SK-N-SH (cell line): ENCODE measurements around the gene HTT. TPM values are rescaled to one million over a fixed set of nuclear protein-coding genes. Genes with fewer than 3 reads are reported as not detected.

Experiments used
- CTCF ChIA-PET: fragments of 300-600, 350-600 bp; formaldehyde crosslinking; extraction: SDS; loops from one replicate; lab custom pipeline; 2021; lab: Yijun Ruan, JAX
- POLR2A ChIA-PET: fragments of 350-600 bp; sonication (Branson Sonifier 250); formaldehyde crosslinking; extraction: SDS; loops from one replicate; lab custom pipeline; 2020; ENCODE audit warnings: antibody characterized with exemption, inconsistent platforms; lab: Yijun Ruan, JAX
- DNase-seq: peaks from one replicate; pipeline ENCODE4 v3.0.0; 2012
- H2AFZ ChIP-seq: fragments of 200-600 bp; sonication (generic); 2 replicates; pipeline ENCODE4 v1.8.1; 2016; ENCODE audit warnings: antibody characterized with exemption, mild to moderate bottlenecking, low read depth
- H3F3A ChIP-seq: fragments of 200-600 bp; sonication (generic); replicated peaks from 2 replicates; pipeline ENCODE3; 2016; ENCODE audit warnings: antibody characterized with exemption, mild to moderate bottlenecking; ENCODE audit not compliant: insufficient read depth
- H3K27ac ChIP-seq, 2 experiments: fragments of 200-500 bp in 1 of 2; fragments of 200-600 bp in 1 of 2; sonication (Bioruptor generic) in 1 of 2; sonication (generic), shearing (Covaris generic) in 1 of 2; 2 replicates each; pipeline versions ENCODE4 v1.5.1 to v1.6.1; 2014 to 2016; ENCODE audit warnings: low read depth in 2 of 2, inconsistent platforms in 1 of 2, low read length in 1 of 2, mild to moderate bottlenecking in 1 of 2, mixed read lengths in 1 of 2
- H3K27me3 ChIP-seq: fragments of 200-600 bp; sonication (generic), shearing (Covaris generic); 2 replicates; pipeline ENCODE4 v1.6.1; 2016; ENCODE audit warnings: mixed run types; ENCODE audit not compliant: insufficient read depth
- H3K36me3 ChIP-seq, 2 experiments: fragments of 200-500 bp in 1 of 2; fragments of 200-600 bp in 1 of 2; sonication (Bioruptor generic) in 1 of 2; sonication (generic) in 1 of 2; replicated peaks in 1 of 2; 2 replicates each; pipeline versions ENCODE3 to v1.5.1; 2014 to 2016; ENCODE audit warnings: low read length in 1 of 2, mild to moderate bottlenecking in 1 of 2; ENCODE audit not compliant: insufficient read depth in 2 of 2, control insufficient read depth in 1 of 2
- H3K4me1 ChIP-seq, 2 experiments: fragments of 200-500 bp in 1 of 2; fragments of 200-600 bp in 1 of 2; sonication (Bioruptor generic) in 1 of 2; sonication (generic), shearing (Covaris generic) in 1 of 2; 2 replicates each; pipeline versions ENCODE4 v1.5.1 to v1.6.1; 2014 to 2016; ENCODE audit warnings: low read depth in 1 of 2, low read length in 1 of 2, mixed run types in 1 of 2; ENCODE audit not compliant: insufficient read depth in 2 of 2, control insufficient read depth in 1 of 2
- H3K4me2 ChIP-seq: fragments of 200-600 bp; sonication (generic), shearing (Covaris generic); 2 replicates; pipeline ENCODE4 v1.6.1; 2017; ENCODE audit warnings: mixed run types
- H3K4me3 ChIP-seq, 2 experiments: fragments of 200-500 bp in 1 of 2; fragments of 200-600 bp in 1 of 2; sonication (Bioruptor generic) in 1 of 2; sonication (generic), shearing (Covaris generic) in 1 of 2; 2 replicates each; pipeline versions ENCODE4 v1.5.1 to v1.8.1; 2014 to 2016; ENCODE audit warnings: low read depth in 2 of 2, inconsistent platforms in 1 of 2, low read length in 1 of 2, mild to moderate bottlenecking in 1 of 2, mixed read lengths in 1 of 2, moderate library complexity in 1 of 2
- H3K79me2 ChIP-seq: fragments of 200-600 bp; sonication (generic); 2 replicates; pipeline ENCODE4 v1.8.1; 2017; ENCODE audit warnings: mild to moderate bottlenecking; ENCODE audit not compliant: insufficient read depth
- H3K9ac ChIP-seq: fragments of 200-600 bp; sonication (generic); 2 replicates; pipeline ENCODE4 v1.6.1; 2017; ENCODE audit warnings: mixed run types
- H3K9me2 ChIP-seq: fragments of 200-600 bp; sonication (generic); 2 replicates; pipeline ENCODE4 v1.6.1; 2017; ENCODE audit warnings: mixed run types
- H3K9me3 ChIP-seq: fragments of 200-600 bp; sonication (generic); 2 replicates; pipeline ENCODE4 v1.6.1; 2017; ENCODE audit warnings: mixed run types, mild to moderate bottlenecking, moderate library complexity
- H4K20me1 ChIP-seq: fragments of 200-600 bp; sonication (generic); 2 replicates; pipeline ENCODE4 v1.6.1; 2017; ENCODE audit warnings: mild to moderate bottlenecking, mixed run types; ENCODE audit not compliant: insufficient read depth
- CHD2 ChIP-seq: fragments of 150-350 bp; IDR thresholded peaks from 2 replicates; pipeline ENCODE4 v1.6.1; 2018; ENCODE audit warnings: low read length; ENCODE audit not compliant: partially characterized antibody
- EZH2phosphoT487 ChIP-seq: fragments of 200-600 bp; sonication (generic); IDR thresholded peaks from 2 replicates; pipeline ENCODE4 v1.6.1; 2017; ENCODE audit warnings: low read depth, mixed run types, mild to moderate bottlenecking, antibody characterized with exemption, moderate library complexity, borderline replicate concordance
- FOXM1 ChIP-seq: IDR thresholded peaks from 2 replicates; pipeline ENCODE4 v1.4.0; 2012; ENCODE audit warnings: low read depth, mild to moderate bottlenecking
- IRF3 ChIP-seq: fragments of 150-350 bp; IDR thresholded peaks from 2 replicates; pipeline ENCODE4 v1.6.1; 2016; ENCODE audit warnings: mild to moderate bottlenecking, low read depth, low read length
- POLR2AphosphoS5 ChIP-seq: IDR thresholded peaks from 2 replicates; pipeline ENCODE4 v1.6.1; 2012; ENCODE audit warnings: low read depth, low read length
- RXRA ChIP-seq: IDR thresholded peaks from 2 replicates; pipeline ENCODE4 v1.4.0; 2012; ENCODE audit warnings: low read depth, mild to moderate bottlenecking, borderline replicate concordance
- SIN3A ChIP-seq: IDR thresholded peaks from 2 replicates; pipeline ENCODE4 v1.6.1; 2012; ENCODE audit warnings: low read depth, mild to moderate bottlenecking, low read length, moderate library complexity, borderline replicate concordance
- TAF1 ChIP-seq: IDR thresholded peaks from 2 replicates; pipeline ENCODE4 v1.6.1; 2012; ENCODE audit warnings: low read depth, mild to moderate bottlenecking, low read length, moderate library complexity, borderline replicate concordance
- TCF12 ChIP-seq: IDR thresholded peaks from 2 replicates; pipeline ENCODE4 v1.4.0; 2012
- ZBTB33 ChIP-seq: IDR thresholded peaks from 2 replicates; pipeline ENCODE4 v1.4.0; 2012; ENCODE audit warnings: low read depth, borderline replicate concordance
- WGBS: methylation state at CpG from one replicate; pipeline ENCODE4 v1.1.6; 2017; ENCODE audit warnings: low lambda C conversion rate; 5-methylcytosine and 5-hydroxymethylcytosine counted together
- polyA plus RNA-seq, 3 experiments: library from polyadenylated mRNA; depleted of rRNA; stranded (reverse); fragments of >200 nt; gene quantifications; 2 replicates each; pipeline ENCODE4 v1.2.3, GENCODE V29; 2012
- TF ChIP-seq, protein P1 (sequence below): IDR thresholded peaks from 2 replicates; pipeline ENCODE4; 2012
- TF ChIP-seq, protein P2 (sequence below): fragments of 200-600 bp; sonication (generic); IDR thresholded peaks from 2 replicates; pipeline ENCODE4 v1.6.1; 2017; ENCODE audit warnings: antibody characterized with exemption, mild to moderate bottlenecking, moderate library complexity

Gene HTT
- polyA plus RNA-seq, 1 of the 3 experiments (the other 2 are of a cell fraction), result 11.3 TPM

DNA sequence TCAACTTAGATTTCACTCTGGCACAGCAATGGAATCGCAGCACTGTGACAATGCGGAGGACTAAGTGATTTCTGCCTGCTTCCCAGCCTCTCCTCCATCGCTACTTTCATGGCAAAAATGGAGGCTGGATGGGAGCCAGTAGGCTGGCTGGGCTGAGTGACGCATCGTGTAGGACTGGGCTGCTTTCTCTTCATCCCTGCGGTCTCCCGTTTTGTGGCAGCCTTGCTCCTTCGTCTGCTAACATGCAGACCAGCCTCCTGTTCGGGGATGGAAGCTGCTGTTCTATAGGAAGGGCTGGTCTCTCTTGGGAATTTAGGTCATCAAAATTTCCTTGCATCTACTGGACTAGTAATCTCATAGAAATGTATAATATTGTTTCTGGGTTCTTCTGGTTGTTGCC lies 202.5 kb downstream of the HTT start:
- POLR2A ChIA-PET, result no interaction called here
- Histone ChIP-seq H3K9ac (no peak overlapping the region), H3K36me3 (no peaks in the 10 kb centered on the region), H3K79me2 (no peaks in the 10 kb centered on the region), H3K27me3 (no peaks in the 10 kb centered on the region), H3K27ac (no peak overlapping the region), H3K9me3 (peaks cover 3% of the 10 kb centered on the region; the same call in 1 of the 2 replicates), H4K20me1 (no peaks in the 10 kb centered on the region), H3F3A (no peaks in the 10 kb centered on the region), H2AFZ (no peak overlapping the region), H3K4me2 (no peak overlapping the region), H3K4me3 (no peak overlapping the region), H3K4me1 (peaks cover 0 to 2% of the 10 kb centered on the region in 2 experiments; a peak in 1 of 4 replicates), H3K9me2 (no peaks in the 10 kb centered on the region)
- CTCF ChIA-PET, result interaction anchor here (0.7 kb wide), 1 partner anchor 143 kb away, joined by 3 read pairs; no protein-coding TSS in a partner anchor
- no peak for DNase-seq
- 75% methylated on average over 8 of the region's 9 CpGs for WGBS
- no peak for TF ChIP-seq ZBTB33
- no peak for TF ChIP-seq IRF3
- TF ChIP-seq TAF1, result no peak
- TF ChIP-seq POLR2AphosphoS5, result no peak
- no peak for TF ChIP-seq RXRA
- TF ChIP-seq, protein P1, sequence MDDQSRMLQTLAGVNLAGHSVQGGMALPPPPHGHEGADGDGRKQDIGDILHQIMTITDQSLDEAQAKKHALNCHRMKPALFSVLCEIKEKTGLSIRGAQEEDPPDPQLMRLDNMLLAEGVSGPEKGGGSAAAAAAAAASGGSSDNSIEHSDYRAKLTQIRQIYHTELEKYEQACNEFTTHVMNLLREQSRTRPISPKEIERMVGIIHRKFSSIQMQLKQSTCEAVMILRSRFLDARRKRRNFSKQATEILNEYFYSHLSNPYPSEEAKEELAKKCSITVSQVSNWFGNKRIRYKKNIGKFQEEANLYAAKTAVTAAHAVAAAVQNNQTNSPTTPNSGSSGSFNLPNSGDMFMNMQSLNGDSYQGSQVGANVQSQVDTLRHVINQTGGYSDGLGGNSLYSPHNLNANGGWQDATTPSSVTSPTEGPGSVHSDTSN, result no peak
- no peak for TF ChIP-seq TCF12
- TF ChIP-seq SIN3A, result no peak
- TF ChIP-seq, protein P2, sequence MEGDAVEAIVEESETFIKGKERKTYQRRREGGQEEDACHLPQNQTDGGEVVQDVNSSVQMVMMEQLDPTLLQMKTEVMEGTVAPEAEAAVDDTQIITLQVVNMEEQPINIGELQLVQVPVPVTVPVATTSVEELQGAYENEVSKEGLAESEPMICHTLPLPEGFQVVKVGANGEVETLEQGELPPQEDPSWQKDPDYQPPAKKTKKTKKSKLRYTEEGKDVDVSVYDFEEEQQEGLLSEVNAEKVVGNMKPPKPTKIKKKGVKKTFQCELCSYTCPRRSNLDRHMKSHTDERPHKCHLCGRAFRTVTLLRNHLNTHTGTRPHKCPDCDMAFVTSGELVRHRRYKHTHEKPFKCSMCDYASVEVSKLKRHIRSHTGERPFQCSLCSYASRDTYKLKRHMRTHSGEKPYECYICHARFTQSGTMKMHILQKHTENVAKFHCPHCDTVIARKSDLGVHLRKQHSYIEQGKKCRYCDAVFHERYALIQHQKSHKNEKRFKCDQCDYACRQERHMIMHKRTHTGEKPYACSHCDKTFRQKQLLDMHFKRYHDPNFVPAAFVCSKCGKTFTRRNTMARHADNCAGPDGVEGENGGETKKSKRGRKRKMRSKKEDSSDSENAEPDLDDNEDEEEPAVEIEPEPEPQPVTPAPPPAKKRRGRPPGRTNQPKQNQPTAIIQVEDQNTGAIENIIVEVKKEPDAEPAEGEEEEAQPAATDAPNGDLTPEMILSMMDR, result no peak
- TF ChIP-seq EZH2phosphoT487, result no peak
- TF ChIP-seq CHD2, result no peak
- no peak for TF ChIP-seq FOXM1
